LNCAP (cell line): ENCODE measurements around the gene AZU1.

Experiments
- CTCF ChIP-seq: fragments of 450-650 bp; IDR thresholded peaks from 2 replicates; pipeline ENCODE4 v1.5.1; 2017; ENCODE audit warnings: mild to moderate bottlenecking

Gene AZU1

DNA sequence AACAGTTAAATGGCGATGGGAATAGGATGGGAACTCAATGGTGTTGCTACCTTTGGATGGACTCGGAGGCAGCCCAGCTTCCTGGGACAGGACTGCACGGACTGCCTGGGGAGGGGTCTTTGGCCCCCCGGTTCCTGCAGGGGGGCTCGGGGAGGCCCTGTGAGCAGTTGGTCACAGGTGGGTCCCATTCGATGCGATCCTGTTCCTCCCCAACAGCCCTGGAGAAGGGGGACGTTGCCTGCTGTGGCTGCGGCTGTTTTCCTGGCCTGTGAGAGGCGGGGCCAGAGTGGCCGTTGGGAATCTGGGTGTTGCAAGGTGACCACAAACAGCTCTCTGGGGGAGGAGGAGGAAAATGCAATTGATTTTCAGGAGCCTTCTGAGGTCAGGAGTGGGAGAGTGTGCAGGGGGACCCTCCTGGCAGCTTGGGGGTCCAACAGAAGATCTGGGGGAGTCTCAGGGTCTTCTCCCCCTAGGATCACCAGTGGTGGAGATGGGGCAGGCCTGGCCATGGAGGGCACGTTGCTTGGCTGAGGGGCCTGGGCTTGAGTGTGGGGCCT lies 4.0 kb upstream of the AZU1 start:
- TF ChIP-seq CTCF, result no peak

DNA sequence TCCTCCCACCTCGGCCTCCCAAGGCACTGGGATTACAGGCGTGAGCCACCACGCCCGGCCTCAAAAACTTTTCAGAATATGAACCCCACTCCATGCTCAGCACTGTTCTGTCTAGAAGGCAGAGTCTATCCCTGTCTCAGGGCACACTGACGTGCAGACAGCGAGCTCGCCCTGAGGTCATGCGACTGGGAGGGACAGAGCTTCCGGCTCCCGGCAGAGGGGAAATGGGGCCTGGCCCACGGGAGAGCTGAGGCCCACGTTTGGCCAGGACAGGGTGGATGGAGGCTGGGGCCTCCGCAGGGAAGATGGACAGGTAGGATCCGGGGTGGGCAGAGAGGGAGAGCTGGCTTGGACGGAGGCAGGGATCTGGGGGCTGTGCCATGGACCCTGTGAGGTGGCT lies 2.8 kb upstream of the AZU1 start:
- TF ChIP-seq CTCF, result no peak

- no peak for TF ChIP-seq CTCF
Observed at GRCh38 chr19:825897-826644, 1.6 kb upstream of the AZU1 start.

- no peak for TF ChIP-seq CTCF
Observed at GRCh38 chr19:827314-827709, 325 bp upstream of the AZU1 start.

DNA sequence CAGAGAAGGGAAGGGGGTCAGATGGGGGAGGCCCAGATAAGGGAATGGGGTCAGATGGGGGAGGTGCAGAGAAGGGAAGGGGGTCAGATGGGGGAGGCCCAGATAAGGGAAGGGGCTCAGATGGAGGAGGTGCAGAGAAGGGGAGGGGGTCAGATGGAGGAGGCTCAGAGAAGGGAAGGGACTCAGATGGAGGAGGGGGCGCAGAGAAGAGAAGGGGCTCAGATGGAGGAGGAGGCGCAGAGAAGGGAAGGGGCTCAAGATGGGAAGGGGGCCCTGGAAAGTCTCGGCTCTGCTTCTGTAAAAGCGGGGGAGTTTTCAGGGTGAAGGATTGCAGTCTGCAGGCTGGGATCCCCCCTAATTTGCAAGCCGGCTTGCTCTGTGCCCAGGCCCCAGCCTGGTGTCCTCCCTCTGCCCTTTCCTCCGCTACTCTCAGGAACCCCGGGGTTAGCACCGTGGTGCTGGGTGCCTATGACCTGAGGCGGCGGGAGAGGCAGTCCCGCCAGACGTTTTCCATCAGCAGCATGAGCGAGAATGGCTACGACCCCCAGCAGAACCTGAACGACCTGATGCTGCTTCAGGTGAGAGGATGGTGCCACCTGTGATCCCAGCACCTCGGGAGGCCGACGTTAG lies 1.6 kb downstream of the AZU1 start:
- TF ChIP-seq CTCF, result no peak

DNA sequence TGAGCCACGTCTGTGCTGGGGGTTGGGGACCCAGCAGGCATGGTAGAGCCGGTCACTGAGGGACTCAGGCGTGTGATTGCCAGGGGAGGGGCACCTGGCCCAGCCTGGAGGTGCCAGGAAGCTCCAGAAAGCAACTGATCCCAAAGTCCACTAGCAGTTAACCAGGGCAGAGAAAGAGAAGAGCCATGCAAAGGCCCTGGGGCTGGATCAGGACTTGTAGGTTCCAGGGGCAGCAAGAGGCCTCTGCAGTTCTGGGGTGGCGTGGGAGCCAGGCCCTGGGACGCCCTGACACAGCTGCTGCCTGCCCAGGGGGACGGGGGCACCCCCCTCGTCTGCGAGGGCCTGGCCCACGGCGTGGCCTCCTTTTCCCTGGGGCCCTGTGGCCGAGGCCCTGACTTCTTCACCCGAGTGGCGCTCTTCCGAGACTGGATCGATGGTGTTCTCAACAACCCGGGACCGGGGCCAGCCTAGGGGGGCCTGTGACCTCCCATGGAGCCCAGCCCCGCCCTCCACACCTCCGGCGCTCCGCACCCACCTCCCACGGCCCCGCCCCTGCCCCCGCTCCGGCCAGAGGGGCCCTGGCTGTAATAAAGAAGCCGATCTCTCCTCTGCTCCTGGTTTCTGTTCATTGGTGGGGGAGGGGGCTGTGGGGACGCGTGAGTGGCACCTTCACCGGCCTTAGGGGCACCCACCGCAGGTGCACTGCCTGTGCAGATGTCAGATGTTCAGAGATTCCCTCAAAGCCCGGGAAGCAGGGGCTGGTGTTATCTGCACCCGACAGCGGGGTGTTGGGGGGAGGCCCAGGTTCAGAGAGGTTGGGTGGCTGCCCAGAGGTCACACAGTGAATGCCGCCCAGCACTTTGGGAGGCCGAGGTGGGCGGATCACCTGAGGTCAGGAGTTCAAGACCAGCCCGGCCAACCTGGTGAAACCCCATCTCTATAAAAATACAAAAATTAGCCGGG lies 4.1 kb downstream of the AZU1 start:
- no peak for TF ChIP-seq CTCF

DNA sequence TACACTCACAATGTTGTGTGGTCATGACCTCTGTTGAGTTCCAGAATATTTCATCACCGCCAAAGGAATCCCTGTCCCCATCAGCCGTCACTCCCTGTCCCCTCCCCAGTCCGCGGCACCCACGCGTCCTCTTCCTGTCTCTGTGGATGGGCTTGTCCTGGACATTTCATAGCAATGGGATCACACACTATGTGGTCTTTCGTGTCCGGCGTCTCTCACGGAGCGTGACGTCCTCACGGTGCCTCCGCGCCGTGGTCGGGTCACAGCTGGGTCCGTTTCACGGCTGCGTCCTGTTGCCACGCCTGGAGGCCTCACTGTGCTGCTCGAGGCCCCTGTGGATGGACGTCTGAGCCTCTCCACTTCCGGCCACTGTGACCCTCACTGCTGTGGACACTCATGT lies 6.6 kb downstream of the AZU1 start:
- no peak for TF ChIP-seq CTCF
